ENCODE measurements around the gene SPATA3. TPM values are rescaled to one million over a fixed set of nuclear protein-coding genes. Genes with fewer than 3 reads are reported as not detected.
A peak's percentile ranks its signal among the peaks of the same experiment; 100 is the strongest.

The SPATA3 gene
- total and polyA plus RNA-seq, 2 of the 13 experiments (the other 11 are each of a cell fraction or from before 2014, with no cell fraction given): not detected

DNA sequence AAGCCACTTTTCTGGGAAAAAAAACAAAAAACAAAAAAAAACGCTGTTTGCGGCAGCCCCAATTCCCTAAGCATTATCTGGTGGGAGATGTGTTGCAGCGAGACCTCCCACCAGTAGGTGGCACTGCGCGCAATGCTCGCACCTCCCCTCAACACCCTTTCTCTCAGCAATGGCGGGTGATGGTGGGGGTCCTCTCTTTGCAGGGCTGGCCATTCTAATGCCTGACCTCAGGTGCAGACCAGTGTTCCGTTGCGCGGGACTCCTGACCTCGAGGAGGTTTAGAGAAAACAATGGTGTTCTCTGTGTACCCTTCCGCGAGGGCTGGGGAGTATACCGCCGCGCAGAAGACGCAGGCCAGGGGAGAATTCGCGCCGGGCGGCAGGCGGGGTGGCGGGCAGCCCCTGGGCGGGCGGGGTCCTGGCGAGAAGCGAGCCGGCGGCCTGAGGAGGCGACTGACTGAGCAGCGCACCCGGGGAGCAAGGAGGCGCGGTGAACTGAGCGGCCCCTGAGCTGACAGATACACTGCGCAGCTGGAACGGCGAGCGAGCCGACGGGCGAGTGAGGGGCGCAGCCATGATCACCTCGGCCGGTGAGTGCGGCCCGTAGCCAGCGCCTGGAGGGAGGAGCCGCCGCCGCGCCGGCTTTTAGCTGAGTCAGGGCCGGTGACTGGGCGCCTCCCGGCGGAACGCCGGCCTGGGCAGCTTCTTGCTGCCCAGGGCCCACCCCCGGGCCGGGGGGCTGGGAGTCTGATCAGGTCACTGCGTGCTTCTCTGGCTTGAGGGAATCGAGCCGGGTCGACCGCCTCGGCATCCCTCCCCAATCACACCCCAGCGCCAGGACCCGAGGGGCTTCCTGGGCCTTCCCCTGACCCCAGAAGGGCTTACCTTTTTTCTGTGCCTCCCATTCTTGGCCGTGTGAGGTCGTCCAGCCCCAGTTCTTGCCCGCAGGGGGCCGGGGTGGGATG, 60.8 kb downstream of the SPATA3 start, which contains the start of gene PSMD1 (continued):
- peak; percentile 55; the same call in 1 of the 2 replicates for TF ChIP-seq ZNF747 (CRISPR knock-in tag; IDR thresholded peaks at IDR 0.05; ENCODE audit: borderline replicate concordance)
- TF ChIP-seq SP5 (CRISPR knock-in tag; IDR thresholded peaks at IDR 0.05; ENCODE audit: borderline replicate concordance, low read depth): peak; percentile 52; the same call in 1 of the 2 replicates
- peak; percentile 38; the same call in 1 of the 2 replicates for TF ChIP-seq ZNF138 (CRISPR knock-in tag; IDR thresholded peaks at IDR 0.05; ENCODE audit: low read depth)
- peak; percentile 61; the same call in 1 of the 2 replicates for TF ChIP-seq ZNF274 (CRISPR knock-in tag; IDR thresholded peaks at IDR 0.05)
- peak; percentile 85 for TF ChIP-seq ZNF772 (CRISPR knock-in tag; IDR thresholded peaks at IDR 0.05)
- TF ChIP-seq, protein P1, sequence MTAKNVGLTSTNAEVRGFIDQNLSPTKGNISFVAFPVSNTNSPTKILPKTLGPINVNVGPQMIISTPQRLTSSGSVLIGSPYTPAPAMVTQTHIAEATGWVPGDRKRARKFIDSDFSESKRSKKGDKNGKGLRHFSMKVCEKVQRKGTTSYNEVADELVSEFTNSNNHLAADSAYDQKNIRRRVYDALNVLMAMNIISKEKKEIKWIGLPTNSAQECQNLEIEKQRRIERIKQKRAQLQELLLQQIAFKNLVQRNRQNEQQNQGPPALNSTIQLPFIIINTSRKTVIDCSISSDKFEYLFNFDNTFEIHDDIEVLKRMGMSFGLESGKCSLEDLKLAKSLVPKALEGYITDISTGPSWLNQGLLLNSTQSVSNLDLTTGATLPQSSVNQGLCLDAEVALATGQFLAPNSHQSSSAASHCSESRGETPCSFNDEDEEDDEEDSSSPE (CRISPR knock-in tag; IDR thresholded peaks at IDR 0.05): peak; percentile 78; the same call in 1 of the 2 replicates
- TF ChIP-seq ZNF335 (CRISPR knock-in tag; IDR thresholded peaks at IDR 0.05): peak; percentile 99
- peak; percentile 63 for TF ChIP-seq FOSL2 (CRISPR knock-in tag; IDR thresholded peaks at IDR 0.05)
- TF ChIP-seq NCOA5 (CRISPR knock-in tag; IDR thresholded peaks at IDR 0.05): no peak
- TF ChIP-seq, protein P2, sequence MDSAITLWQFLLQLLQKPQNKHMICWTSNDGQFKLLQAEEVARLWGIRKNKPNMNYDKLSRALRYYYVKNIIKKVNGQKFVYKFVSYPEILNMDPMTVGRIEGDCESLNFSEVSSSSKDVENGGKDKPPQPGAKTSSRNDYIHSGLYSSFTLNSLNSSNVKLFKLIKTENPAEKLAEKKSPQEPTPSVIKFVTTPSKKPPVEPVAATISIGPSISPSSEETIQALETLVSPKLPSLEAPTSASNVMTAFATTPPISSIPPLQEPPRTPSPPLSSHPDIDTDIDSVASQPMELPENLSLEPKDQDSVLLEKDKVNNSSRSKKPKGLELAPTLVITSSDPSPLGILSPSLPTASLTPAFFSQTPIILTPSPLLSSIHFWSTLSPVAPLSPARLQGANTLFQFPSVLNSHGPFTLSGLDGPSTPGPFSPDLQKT (CRISPR knock-in tag; IDR thresholded peaks at IDR 0.05; ENCODE audit: borderline replicate concordance): no peak
- peak; percentile 70; the same call in 1 of the 2 replicates for TF ChIP-seq MAFF (IDR thresholded peaks at IDR 0.05; ENCODE audit: low read depth, low read length)
- peak; percentile 90; the same call in 1 of the 2 replicates for TF ChIP-seq CAMTA2 (CRISPR knock-in tag; IDR thresholded peaks at IDR 0.05; ENCODE audit: borderline replicate concordance)
- TF ChIP-seq, protein P3, sequence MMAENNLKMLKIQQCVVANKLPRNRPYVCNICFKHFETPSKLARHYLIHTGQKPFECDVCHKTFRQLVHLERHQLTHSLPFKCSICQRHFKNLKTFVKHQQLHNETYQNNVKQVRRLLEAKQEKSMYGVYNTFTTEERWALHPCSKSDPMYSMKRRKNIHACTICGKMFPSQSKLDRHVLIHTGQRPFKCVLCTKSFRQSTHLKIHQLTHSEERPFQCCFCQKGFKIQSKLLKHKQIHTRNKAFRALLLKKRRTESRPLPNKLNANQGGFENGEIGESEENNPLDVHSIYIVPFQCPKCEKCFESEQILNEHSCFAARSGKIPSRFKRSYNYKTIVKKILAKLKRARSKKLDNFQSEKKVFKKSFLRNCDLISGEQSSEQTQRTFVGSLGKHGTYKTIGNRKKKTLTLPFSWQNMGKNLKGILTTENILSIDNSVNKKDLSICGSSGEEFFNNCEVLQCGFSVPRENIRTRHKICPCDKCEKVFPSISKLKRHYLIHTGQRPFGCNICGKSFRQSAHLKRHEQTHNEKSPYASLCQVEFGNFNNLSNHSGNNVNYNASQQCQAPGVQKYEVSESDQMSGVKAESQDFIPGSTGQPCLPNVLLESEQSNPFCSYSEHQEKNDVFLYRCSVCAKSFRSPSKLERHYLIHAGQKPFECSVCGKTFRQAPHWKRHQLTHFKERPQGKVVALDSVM (CRISPR knock-in tag; IDR thresholded peaks at IDR 0.05): peak; percentile 48
- no peak for TF ChIP-seq ZNF10 (CRISPR knock-in tag; IDR thresholded peaks at IDR 0.05; ENCODE audit: borderline replicate concordance, low read depth)
- TF ChIP-seq HNF4A (CRISPR knock-in tag; IDR thresholded peaks at IDR 0.05): no peak
- TF ChIP-seq CENPX (CRISPR knock-in tag; IDR thresholded peaks at IDR 0.05): no peak
- peak; percentile 71; the same call in 1 of the 2 replicates for TF ChIP-seq SNAPC4 (CRISPR knock-in tag; IDR thresholded peaks at IDR 0.05)
- TF ChIP-seq SP4 (CRISPR knock-in tag; IDR thresholded peaks at IDR 0.05): peak; percentile 35; the same call in 1 of the 2 replicates
- TF ChIP-seq HES4 (CRISPR knock-in tag; IDR thresholded peaks at IDR 0.05; ENCODE audit: borderline replicate concordance): peak; percentile 40; the same call in 1 of the 2 replicates
